Right hindlimb (tissue), 1 donor: ENCODE data around the gene EPGN.
"Not testable (repeated sequence)": the region's sequence is repeated elsewhere in the genome, so short reads cannot be mapped to it uniquely, and the experiment has no call there.

Experiments
- DNase-seq: peaks from one replicate; pipeline ENCODE4 v3.0.0-alpha.2; 2018

The EPGN gene

GRCh38 chr4:74311696-74312313, 3.5 kb downstream of the EPGN start:
- no peak for DNase-seq

- no peak for DNase-seq
Observed at GRCh38 chr4:74314329-74314728, 6.1 kb downstream of the EPGN start.

- no peak for DNase-seq
Observed at GRCh38 chr4:74314944-74315343, 6.7 kb downstream of the EPGN start.

GRCh38 chr4:74315376-74315775, 7.1 kb downstream of the EPGN start:
- no peak for DNase-seq

- DNase-seq = no peak
Observed at GRCh38 chr4:74316397-74316796, 8.1 kb downstream of the EPGN start.

- no peak for DNase-seq
Observed at GRCh38 chr4:74317616-74318246, 9.5 kb downstream of the EPGN start.

- DNase-seq = no peak
Observed at GRCh38 chr4:74318276-74318675, 10.0 kb downstream of the EPGN start.

- DNase-seq = no peak
Observed at GRCh38 chr4:74319470-74319869, 11.2 kb downstream of the EPGN start.

- no peak for DNase-seq
Observed at GRCh38 chr4:74320559-74321118, 12.4 kb downstream of the EPGN start.

GRCh38 chr4:74322301-74322700, 14.0 kb downstream of the EPGN start:
- DNase-seq = no peak

- no peak for DNase-seq
Observed at GRCh38 chr4:74323663-74324062, 15.4 kb downstream of the EPGN start.

- no peak for DNase-seq
Observed at GRCh38 chr4:74324262-74324661, 16.0 kb downstream of the EPGN start.

- no peak for DNase-seq
Observed at GRCh38 chr4:74325886-74326285, 17.6 kb downstream of the EPGN start.

- DNase-seq = no peak
Observed at GRCh38 chr4:74327762-74328161, 19.5 kb downstream of the EPGN start.

GRCh38 chr4:74328501-74328900, 20.2 kb downstream of the EPGN start:
- DNase-seq = no peak

- no peak for DNase-seq
Observed at GRCh38 chr4:74329307-74329706, 21.0 kb downstream of the EPGN start.

- no peak for DNase-seq
Observed at GRCh38 chr4:74330295-74330750, 22.1 kb downstream of the EPGN start.

- no peak for DNase-seq
Observed at GRCh38 chr4:74331252-74331651, 23.0 kb downstream of the EPGN start.

GRCh38 chr4:74331944-74332343, 23.7 kb downstream of the EPGN start:
- no peak for DNase-seq

GRCh38 chr4:74334636-74335035, 26.4 kb downstream of the EPGN start:
- no peak for DNase-seq

- DNase-seq = no peak
Observed at GRCh38 chr4:74335341-74336021, 27.2 kb downstream of the EPGN start.

GRCh38 chr4:74338792-74339333, 30.6 kb downstream of the EPGN start:
- no peak for DNase-seq

- no peak for DNase-seq
Observed at GRCh38 chr4:74339501-74339900, 31.2 kb downstream of the EPGN start.

- not testable (repeated sequence) for DNase-seq
Observed at GRCh38 chr4:74340421-74340820, 32.2 kb downstream of the EPGN start.
